CD4-positive, alpha-beta T cell (primary cell): ENCODE measurements around the gene NEXN. TPM values are rescaled to one million over a fixed set of nuclear protein-coding genes. Genes with fewer than 3 reads are reported as not detected.
A peak's percentile ranks its signal among the peaks of the same experiment; 100 is the strongest.

Experiments
- ATAC-seq: fragments of 200-7000 bp; cut with Tn5 transposase; one replicate; pipeline ENCODE4 v1.10.0; 2022; ENCODE audit warnings: mild to moderate bottlenecking; ENCODE audit not compliant: poor library complexity
- CTCF ChIA-PET: fragments of 350-600 bp; sonication (Branson Sonifier 250); formaldehyde crosslinking; loops from one replicate; lab custom pipeline; 2021; ENCODE audit warnings: antibody characterized with exemption, inconsistent platforms; lab: Charles Lee
- POLR2A ChIA-PET: fragments of 350-600 bp; sonication (Branson Sonifier 250); formaldehyde crosslinking; loops from one replicate; lab custom pipeline; 2021; ENCODE audit warnings: antibody characterized with exemption, inconsistent platforms; lab: Charles Lee
- DNase-seq, 14 experiments: peaks; one replicate each; pipeline ENCODE4 v3.0.0-alpha.2; 2013 to 2020; ENCODE audit warnings: mixed read lengths in 2 of 14
- H3K27ac ChIP-seq, 2 donors: one replicate each; pipeline versions ENCODE4 v1.5.1 to v1.7.0; 2013; ENCODE audit warnings: low read length in 2 of 2, low read depth in 1 of 2, mild to moderate bottlenecking in 1 of 2
- H3K27me3 ChIP-seq, 2 experiments: 1 replicate in 1 of 2; 2 replicates in 1 of 2; pipeline versions ENCODE4 v1.6.1 to v1.7.0; 2013; ENCODE audit warnings: low read length in 2 of 2, control low read depth in 1 of 2, mild to moderate bottlenecking in 1 of 2, moderate library complexity in 1 of 2; ENCODE audit not compliant: insufficient read depth in 2 of 2, control insufficient read depth in 1 of 2
- H3K36me3 ChIP-seq: one replicate; pipeline ENCODE4 v1.6.1; 2013; ENCODE audit warnings: low read length, control low read depth; ENCODE audit not compliant: insufficient read depth
- H3K4me1 ChIP-seq: one replicate; pipeline ENCODE4 v1.6.1; 2013; ENCODE audit warnings: low read length, control low read depth; ENCODE audit not compliant: insufficient read depth
- H3K4me3 ChIP-seq: one replicate; pipeline ENCODE4 v1.5.1; 2013; ENCODE audit warnings: mild to moderate bottlenecking, low read length, moderate library complexity
- H3K9me3 ChIP-seq, 2 experiments: 1 replicate in 1 of 2; 2 replicates in 1 of 2; pipeline versions ENCODE4 v1.6.1 to v1.7.0; 2013; ENCODE audit warnings: low read length in 2 of 2, mild to moderate bottlenecking in 2 of 2, control low read depth in 1 of 2, moderate library complexity in 1 of 2; ENCODE audit not compliant: control insufficient read depth in 1 of 2, insufficient read depth in 1 of 2
- H3K27ac Mint-ChIP-seq: one replicate; pipeline ENCODE4 v1.8.0; 2020; ENCODE audit warnings: mixed read lengths
- H3K27me3 Mint-ChIP-seq: one replicate; pipeline ENCODE4 v1.8.0; 2021; ENCODE audit warnings: mixed read lengths
- H3K36me3 Mint-ChIP-seq: one replicate; pipeline ENCODE4 v1.8.0; 2021; ENCODE audit warnings: low read depth, mixed read lengths
- H3K4me1 Mint-ChIP-seq: one replicate; pipeline ENCODE4 v1.8.0; 2021; ENCODE audit warnings: low read depth, mixed read lengths
- H3K4me3 Mint-ChIP-seq: one replicate; pipeline ENCODE4 v1.8.0; 2020; ENCODE audit warnings: mild to moderate bottlenecking, mixed read lengths
- H3K9me3 Mint-ChIP-seq: one replicate; pipeline ENCODE4 v1.8.0; 2020; ENCODE audit warnings: mixed read lengths
- intact Hi-C, 2 experiments: fragments of 100-400 bp; cut with DNase I in 1 of 2; cut with micrococcal nuclease in 1 of 2; formaldehyde crosslinking; loops; one replicate each; pipeline versions ENCODE4 v1.15.1 to v1.9.0; 2023 to 2025; cut with DNase I, micrococcal nuclease
- total RNA-seq, 174 experiments: library from RNA in 2 of 174; stranded (reverse) in 2 of 174; gene quantifications; one replicate each; pipeline ENCODE4 v1.2.3 and lab custom pipeline; 2021 to 2026
- TF ChIP-seq, protein P1 (sequence below): fragments of 200-600 bp; IDR thresholded peaks from one replicate; pipeline ENCODE4 v1.8.0; 2022; ENCODE audit warnings: antibody characterized with exemption, mild to moderate bottlenecking

Gene NEXN
- total RNA-seq, 2 experiments from 2014 or later, result 0.25 TPM; not detected in 1

DNA sequence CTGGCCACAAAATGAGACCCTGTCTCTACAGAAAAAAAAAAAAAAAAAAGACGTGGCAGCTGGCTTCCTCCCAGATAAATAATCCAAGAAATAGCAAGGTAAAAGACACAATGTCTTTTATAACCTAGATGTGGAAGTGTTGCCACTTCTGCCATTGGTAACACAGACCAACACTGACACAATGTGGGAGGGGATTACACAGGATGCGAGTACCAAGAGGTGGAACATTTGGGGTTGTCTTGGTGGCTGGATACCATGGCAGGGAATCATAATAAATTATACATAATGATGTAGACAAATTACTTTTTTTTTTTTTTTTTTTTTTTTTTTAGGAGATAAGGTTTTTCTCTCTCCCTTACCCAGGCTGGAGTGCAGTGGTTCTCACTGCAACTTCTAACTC is 6.0 kb upstream of the NEXN start:
- Mint-ChIP-seq H3K4me1 (peaks cover 10% of the 10 kb centered on the region), H3K36me3 (peaks cover 5% of the 10 kb centered on the region), H3K27me3 (peaks cover 15% of the 10 kb centered on the region), H3K27ac (no peak overlapping the region), H3K4me3 (no peak overlapping the region), H3K9me3 (peaks cover 5% of the 10 kb centered on the region)
- H3K36me3 ChIP-seq, result no peaks in the 10 kb centered on the region
- H3K27ac ChIP-seq, result no peak overlapping the region
- TF ChIP-seq, protein P1, sequence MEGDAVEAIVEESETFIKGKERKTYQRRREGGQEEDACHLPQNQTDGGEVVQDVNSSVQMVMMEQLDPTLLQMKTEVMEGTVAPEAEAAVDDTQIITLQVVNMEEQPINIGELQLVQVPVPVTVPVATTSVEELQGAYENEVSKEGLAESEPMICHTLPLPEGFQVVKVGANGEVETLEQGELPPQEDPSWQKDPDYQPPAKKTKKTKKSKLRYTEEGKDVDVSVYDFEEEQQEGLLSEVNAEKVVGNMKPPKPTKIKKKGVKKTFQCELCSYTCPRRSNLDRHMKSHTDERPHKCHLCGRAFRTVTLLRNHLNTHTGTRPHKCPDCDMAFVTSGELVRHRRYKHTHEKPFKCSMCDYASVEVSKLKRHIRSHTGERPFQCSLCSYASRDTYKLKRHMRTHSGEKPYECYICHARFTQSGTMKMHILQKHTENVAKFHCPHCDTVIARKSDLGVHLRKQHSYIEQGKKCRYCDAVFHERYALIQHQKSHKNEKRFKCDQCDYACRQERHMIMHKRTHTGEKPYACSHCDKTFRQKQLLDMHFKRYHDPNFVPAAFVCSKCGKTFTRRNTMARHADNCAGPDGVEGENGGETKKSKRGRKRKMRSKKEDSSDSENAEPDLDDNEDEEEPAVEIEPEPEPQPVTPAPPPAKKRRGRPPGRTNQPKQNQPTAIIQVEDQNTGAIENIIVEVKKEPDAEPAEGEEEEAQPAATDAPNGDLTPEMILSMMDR, result no peak
- no peaks in the 10 kb centered on the region for H3K4me1 ChIP-seq
- H3K9me3 ChIP-seq, result peaks cover 0 to 8% of the 10 kb centered on the region in 2 experiments
- ATAC-seq, result no peak
- peaks cover 0 to 4% of the 10 kb centered on the region in 2 experiments for H3K27me3 ChIP-seq
- POLR2A ChIA-PET, result no interaction called here
- CTCF ChIA-PET, result no interaction called here
- DNase-seq, result peak in 1 of 14 experiments; percentile 6
- no peak overlapping the region for H3K4me3 ChIP-seq
- intact Hi-C loops, result no loop called here

DNA sequence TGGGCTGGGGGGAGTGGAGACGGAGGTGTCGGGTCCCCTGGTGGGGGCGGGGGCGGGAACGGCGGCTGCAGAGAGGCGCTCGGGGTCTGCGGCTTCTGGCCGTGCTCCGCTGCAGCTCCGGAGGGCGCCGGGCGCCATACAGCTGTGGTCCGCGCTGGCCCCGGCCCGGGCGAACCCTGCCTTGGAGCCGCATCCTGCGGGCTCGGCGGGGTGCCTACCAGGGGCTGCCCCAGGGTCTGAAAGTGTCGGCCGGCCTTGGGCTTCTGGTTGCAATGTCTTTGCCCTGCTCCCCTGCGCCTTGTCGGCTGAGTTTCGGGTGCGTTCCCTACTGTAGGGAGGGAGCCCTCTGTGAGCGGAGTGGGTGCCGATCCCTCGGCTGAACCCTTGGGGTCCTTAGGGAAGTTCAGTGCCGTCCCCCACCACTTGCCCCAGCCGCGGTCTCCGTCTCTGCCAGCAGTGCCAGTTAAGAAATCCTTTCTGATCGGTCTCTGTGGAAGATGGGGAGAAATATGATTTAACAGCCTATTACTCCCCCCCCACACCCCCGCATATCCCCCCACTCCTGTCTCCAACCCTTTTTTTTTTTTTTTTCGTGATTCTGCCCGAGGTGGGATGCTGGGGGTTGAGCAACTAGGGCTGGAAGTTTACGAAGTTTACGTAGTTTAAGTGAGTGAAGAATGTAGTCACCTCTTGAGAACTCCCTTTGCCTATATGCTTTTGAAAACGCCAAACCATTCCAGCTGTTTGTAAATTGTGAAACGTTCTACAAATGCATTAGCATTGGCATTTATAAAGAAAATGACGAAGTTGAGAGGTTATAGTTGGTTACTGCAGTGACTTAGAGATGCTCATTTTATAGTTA is 588 bp downstream of the NEXN start:
- H3K36me3 Mint-ChIP-seq, result peaks cover 3% of the 10 kb centered on the region
- no peak overlapping the region for H3K27ac ChIP-seq
- H3K4me1 ChIP-seq, result peaks cover 12% of the 10 kb centered on the region
- no peaks in the 10 kb centered on the region for H3K36me3 ChIP-seq
- TF ChIP-seq, protein P1, result no peak
- POLR2A ChIA-PET, result no interaction called here
- peaks cover 5% of the 10 kb centered on the region for H3K9me3 Mint-ChIP-seq
- ATAC-seq (peak; percentile 26), DNase-seq (peak in 4 of 14 experiments; percentile 1 to 19 (median 9))
- CTCF ChIA-PET, result interaction anchor here (1.1 kb wide), 1 partner anchor 690 kb away, joined by 3 read pairs; no protein-coding TSS in a partner anchor
- H3K4me1 Mint-ChIP-seq, result peaks cover 9% of the 10 kb centered on the region
- intact Hi-C loops, result no loop called here
- H3K4me3 Mint-ChIP-seq, result peak overlapping the region; percentile 74
- H3K4me3 ChIP-seq, result peak overlapping the region; percentile 45
- peaks cover 0 to 13% of the 10 kb centered on the region in 2 experiments for H3K9me3 ChIP-seq
- H3K27me3 Mint-ChIP-seq, result peaks cover 29% of the 10 kb centered on the region
- H3K27ac Mint-ChIP-seq, result no peak overlapping the region
- peaks cover 10 to 12% of the 10 kb centered on the region in 2 experiments for H3K27me3 ChIP-seq

DNA sequence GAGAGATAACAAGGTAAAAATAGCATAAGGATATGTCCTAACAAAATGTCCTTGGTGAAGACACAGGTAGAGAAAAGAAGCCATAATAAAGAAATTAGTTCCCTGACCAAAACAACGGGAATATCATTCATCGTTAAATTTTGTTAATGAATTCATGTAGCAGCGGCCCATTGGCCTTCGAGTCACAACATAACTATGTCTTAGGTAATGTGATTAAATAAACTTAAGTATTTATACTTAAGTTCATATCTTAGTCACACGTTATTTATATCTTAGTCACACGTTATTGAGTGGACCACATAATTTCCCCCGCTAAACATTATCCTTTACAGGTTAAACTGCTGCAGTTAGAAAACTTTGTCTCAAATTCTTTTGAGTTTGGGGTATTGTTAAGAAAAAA is 1.2 kb downstream of the NEXN start:
- H3K4me3 ChIP-seq, result no peak overlapping the region
- H3K27ac Mint-ChIP-seq, result no peak overlapping the region
- TF ChIP-seq, protein P1, result no peak
- no peaks in the 10 kb centered on the region for H3K36me3 ChIP-seq
- peaks cover 12% of the 10 kb centered on the region for H3K4me1 ChIP-seq
- H3K36me3 Mint-ChIP-seq, result peaks cover 3% of the 10 kb centered on the region
- H3K4me3 Mint-ChIP-seq, result peak overlapping the region; percentile 52
- H3K9me3 Mint-ChIP-seq, result peaks cover 5% of the 10 kb centered on the region
- no peak for ATAC-seq
- peaks cover 10 to 12% of the 10 kb centered on the region in 2 experiments for H3K27me3 ChIP-seq
- DNase-seq, result no peak
- H3K9me3 ChIP-seq, result peaks cover 0 to 13% of the 10 kb centered on the region in 2 experiments
- no peak overlapping the region for H3K27ac ChIP-seq
- intact Hi-C loops, result no loop called here
- POLR2A ChIA-PET, result no interaction called here
- peaks cover 9% of the 10 kb centered on the region for H3K4me1 Mint-ChIP-seq
- CTCF ChIA-PET, result interaction anchor here (1.1 kb wide), 1 partner anchor 690 kb away, joined by 3 read pairs; no protein-coding TSS in a partner anchor
- H3K27me3 Mint-ChIP-seq, result peaks cover 29% of the 10 kb centered on the region
